GM21515 (cell line): ENCODE measurements around the gene PLCB3.
"Not testable (repeated sequence)": the region's sequence is repeated elsewhere in the genome, so short reads cannot be mapped to it uniquely, and the experiment has no call there.

Experiments
- ATAC-seq: cut with Tn5 transposase; IDR thresholded peaks from one replicate; pipeline ENCODE4 v1.9.1; 2021; ENCODE audit not compliant: unreplicated experiment

The PLCB3 gene

DNA sequence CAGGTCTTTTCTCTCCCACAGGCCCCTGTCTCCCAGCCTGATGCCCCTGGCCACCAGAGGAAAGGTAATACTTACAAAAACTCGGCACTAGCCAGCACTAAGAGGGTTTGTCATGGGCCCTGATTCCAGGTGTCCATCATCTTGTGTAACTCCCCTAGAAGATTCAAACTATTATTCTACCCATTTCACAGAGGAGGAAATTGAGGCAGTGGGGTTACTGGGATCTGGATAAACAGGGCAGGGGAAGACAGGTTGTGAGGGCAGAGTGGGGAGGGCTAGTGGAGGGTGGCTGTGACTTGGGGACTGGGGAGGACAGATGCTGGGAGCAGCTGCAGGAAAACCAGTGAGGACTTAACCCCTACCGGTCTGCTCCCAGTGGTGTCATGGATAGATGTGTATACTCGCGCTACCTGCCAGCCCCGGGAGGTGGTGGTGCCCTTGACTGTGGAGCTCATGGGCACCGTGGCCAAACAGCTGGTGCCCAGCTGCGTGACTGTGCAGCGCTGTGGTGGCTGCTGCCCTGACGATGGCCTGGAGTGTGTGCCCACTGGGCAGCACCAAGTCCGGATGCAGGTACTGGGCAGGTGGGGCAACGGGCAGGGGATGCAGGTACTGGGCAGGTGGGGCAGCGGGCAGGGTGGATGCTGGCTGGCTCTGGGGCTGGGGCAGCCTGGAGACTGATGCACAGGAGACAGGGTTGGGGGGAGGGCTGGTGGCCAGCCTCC lies 15.7 kb upstream of the PLCB3 start:
- ATAC-seq: no peak

GRCh38 chr11:64237484-64237951 lies 13.8 kb upstream of the PLCB3 start:
- no peak for ATAC-seq

DNA sequence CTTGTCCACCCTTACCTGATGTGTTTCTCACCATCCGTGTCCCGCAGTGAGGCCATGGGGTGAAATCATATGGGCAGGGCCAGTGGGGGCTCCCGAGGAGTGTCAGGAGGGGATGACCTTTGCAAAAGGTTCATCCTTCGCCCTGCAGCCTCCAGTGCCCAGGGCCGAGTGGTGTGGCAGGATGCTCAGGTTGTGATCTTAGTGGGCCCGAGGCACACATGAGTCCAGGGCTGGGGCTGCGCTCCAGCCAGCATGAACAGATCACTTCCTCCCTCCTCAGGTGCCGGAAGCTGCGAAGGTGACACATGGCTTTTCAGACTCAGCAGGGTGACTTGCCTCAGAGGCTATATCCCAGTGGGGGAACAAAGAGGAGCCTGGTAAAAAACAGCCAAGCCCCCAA lies 13.3 kb upstream of the PLCB3 start:
- ATAC-seq: no peak

- no peak for ATAC-seq
Observed at GRCh38 chr11:64238999-64239398, 12.3 kb upstream of the PLCB3 start.

- peak; percentile 8 for ATAC-seq
Observed at GRCh38 chr11:64239662-64240434, 11.5 kb upstream of the PLCB3 start.

- ATAC-seq: peak; percentile 46
Observed at GRCh38 chr11:64240435-64241240, 10.7 kb upstream of the PLCB3 start, which contains the start of gene FKBP2. Gene FKBP2 (plus strand): TSS chr11:64241095. CDS start chr11:64242388, 1,293 bp downstream.

DNA sequence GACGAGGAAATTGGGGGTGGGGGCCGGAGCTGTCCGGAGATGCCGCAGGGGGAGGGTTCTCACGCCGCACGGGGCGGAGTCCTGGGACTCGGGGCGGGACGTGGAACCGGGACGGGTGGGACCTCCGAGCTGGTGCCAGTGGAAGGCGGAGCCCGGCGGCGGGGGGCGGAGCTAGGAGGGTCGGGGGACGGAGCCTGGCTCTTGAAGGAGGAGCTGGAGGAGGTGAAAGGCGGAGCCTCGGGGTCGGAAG lies 10.2 kb upstream of the PLCB3 start:
- peak; percentile 52 for ATAC-seq

DNA sequence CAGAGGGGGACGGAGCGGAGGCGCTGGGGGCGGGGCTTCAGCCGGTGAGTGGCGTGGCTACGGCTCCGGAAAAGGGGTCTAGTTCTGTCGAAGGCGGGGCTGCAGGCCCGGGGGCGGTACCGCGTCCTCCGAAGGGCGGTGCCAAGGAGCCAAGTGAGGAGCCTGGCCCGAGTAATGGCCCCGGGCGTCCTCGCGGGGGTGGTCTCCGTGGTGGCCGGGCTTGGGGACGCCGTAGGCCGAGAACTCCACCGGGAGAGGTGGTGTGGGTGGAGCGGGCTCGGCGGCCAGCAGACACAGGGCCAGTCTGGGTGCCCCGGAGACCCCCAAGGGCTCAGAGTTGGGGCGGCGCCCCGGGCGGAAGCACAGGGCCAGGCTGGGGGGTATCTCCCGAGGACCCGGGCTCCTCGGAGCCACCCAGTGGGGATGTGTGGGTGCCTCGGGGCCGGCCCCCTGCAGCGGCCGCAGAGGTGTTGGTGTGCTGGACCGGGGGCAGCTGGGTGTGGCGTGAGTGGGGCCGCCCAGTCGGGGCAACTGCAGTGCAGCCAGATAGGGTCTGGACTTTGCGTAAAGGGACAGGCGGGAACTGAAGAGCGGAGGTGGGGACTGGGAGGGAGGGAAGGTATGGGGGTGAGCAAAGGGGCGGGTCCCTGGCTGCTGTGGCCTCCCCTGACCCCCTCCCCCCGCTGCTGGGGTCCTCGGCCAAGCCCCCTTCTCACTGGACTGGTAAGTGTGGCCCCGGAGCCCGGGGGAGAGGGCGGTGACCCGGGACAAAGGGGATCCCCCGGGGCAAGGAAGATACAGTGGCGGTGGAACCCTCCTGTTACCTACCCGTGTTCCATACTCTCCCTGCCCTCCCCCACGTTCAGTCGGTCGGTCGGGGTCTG lies 9.6 kb upstream of the PLCB3 start:
- peak; percentile 12 for ATAC-seq

DNA sequence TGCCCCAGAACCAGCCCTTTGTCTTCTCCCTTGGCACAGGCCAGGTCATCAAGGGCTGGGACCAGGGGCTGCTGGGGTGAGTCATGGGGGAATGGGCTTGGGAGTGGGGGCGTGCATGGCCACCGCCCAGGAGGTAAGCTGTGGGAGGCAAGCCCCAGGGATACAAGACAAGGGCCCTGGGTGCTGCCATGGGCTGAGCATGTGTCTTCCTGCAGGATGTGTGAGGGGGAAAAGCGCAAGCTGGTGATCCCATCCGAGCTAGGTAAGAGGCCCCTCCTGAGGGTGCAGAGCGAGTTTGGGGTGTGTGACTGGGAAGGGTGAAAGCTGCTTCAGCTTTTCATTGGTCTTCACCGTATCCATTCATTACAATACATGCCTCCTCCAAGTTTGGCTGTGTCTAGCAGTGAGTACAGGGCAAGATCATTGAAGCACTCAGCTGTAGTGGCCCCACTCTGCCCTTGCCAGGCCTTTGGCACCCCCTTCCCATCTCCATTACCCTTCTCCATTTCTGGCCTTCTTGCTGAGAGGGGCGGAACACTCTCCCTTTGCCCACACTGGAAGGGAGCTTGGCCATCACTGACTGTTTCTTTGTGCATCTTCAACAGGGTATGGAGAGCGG lies 8.0 kb upstream of the PLCB3 start:
- no peak for ATAC-seq

GRCh38 chr11:64244107-64244506 lies 7.2 kb upstream of the PLCB3 start:
- ATAC-seq: no peak

DNA sequence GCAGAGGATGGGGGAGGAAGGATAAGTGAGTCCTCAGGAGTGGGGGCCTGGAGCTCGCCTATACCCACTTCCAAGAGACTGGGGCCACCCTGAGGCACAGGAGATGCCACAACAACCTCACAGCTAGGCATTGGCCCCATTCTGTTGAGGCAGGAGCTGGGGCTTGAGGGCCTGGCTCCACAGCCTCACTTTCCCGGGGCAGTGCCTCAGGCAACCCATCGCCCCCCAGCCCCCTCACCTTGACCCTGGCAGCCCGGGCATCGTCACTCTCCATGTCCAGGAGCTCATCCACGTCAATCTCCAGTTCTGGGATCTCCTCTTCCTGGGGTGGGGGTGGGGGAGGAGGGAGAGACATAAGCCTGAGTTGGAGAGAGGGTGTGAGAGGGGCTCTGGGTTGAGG lies 6.4 kb upstream of the PLCB3 start:
- ATAC-seq: no peak

DNA sequence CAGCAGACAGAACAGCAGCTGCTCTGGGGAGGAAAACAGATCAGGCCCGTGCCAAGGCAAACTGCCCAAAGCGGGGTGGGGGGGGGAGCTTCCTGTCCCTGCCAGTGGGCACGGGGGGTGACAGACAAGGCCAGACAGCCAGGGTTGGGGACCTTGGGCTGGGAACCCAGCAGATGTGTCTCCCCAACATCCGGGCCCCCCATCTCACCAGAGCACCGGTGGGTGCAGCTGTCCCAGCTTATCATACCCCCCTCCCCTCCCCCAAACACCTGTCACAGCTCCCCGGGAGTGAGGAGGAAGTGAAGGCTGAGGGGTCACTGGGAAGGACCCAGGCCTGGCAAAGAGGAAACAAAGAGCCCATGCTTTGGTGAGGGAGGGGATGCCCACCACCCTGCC lies 5.9 kb upstream of the PLCB3 start:
- ATAC-seq: no peak

DNA sequence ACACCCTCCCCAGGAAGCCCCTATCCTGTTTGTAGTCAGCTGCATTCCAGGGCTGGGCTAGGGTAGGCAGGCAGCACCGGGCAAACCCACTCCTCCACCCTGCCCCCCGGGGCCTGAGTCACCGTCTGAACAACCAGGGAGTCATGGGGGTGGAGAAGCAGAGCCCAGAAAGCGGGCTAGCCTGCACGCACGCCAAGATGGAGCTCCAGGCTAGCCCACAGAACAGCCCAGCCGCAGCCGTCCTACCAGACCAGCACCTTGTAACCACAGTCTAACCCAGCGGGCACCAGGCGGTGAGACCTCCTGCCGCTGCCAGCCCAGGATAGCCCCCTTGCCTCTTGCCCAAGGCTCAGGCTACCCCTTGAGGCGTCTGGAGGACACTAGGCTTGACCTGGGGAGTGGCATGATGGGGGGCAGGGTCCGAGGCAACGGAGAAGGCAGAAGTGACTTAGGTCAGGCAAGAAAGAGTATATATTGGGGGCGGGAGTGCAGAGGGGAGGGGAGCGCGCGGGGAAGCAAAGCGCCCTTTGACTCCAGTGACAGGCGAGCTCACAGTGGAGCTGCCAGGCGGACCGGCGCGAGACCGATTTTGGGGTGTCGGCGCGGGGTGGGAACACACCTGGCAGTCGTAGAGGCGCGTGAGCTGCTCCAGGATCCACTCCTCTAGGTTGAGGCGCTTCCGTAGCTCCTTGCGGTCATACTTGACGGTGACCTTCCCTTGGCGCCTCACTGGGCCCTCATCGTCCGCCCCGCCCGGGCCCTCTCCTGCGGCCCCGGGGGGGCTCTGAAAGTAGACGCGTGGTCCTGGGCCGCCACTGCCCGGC lies 5.3 kb upstream of the PLCB3 start:
- ATAC-seq: no peak

DNA sequence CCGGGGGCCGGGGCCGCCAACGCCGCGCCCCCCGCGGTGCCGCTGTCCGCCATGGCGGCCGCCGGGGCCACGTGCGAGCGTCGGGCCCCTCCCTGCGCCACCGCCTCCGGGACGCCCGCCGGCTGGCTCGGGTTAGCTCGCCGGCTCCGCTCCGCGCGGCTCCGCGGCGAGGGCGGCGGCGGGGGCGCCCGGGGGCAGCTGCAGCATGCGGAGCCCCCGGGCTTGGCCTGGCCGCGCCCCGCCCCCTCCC lies 4.8 kb upstream of the PLCB3 start:
- ATAC-seq: not testable (repeated sequence)

GRCh38 chr11:64246871-64247728 lies 4.2 kb upstream of the PLCB3 start, which contains the start of gene PPP1R14B:
Gene PPP1R14B (minus strand): TSS chr11:64246943. CDS start chr11:64246673, 270 bp downstream.
- no peak for ATAC-seq

GRCh38 chr11:64247729-64248531 lies 3.4 kb upstream of the PLCB3 start:
- ATAC-seq: no peak

GRCh38 chr11:64248578-64248977 lies 2.8 kb upstream of the PLCB3 start:
- no peak for ATAC-seq

DNA sequence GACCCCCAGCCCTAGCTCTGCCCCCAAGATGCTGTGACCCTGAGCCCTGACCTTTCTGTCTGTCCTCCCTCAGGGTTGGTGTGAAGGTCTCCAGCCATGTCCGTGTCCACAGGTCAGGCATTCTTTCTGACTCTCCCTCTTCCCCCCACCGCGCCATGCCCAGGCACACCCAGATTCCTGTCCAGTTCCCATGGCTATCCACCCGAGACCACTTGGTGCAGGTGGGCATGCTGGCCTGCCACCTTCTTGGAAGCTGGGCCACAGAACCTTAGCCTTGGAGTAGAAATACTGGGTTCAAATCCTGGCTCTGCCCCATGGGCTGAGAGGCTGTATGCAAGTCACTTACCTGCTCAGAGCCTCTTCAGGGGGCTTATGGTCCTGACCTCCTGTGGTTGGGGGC lies 2.3 kb upstream of the PLCB3 start:
- ATAC-seq: no peak
